ENCODE measurements around the gene FBXO31. TPM values are rescaled to one million over a fixed set of nuclear protein-coding genes. Genes with fewer than 3 reads are reported as not detected.

Gene FBXO31
- total and polyA plus RNA-seq, 2 of the 8 experiments (the other 6 are each of a cell fraction or from before 2014, with no cell fraction given), result 8.3 to 21.6 TPM

DNA sequence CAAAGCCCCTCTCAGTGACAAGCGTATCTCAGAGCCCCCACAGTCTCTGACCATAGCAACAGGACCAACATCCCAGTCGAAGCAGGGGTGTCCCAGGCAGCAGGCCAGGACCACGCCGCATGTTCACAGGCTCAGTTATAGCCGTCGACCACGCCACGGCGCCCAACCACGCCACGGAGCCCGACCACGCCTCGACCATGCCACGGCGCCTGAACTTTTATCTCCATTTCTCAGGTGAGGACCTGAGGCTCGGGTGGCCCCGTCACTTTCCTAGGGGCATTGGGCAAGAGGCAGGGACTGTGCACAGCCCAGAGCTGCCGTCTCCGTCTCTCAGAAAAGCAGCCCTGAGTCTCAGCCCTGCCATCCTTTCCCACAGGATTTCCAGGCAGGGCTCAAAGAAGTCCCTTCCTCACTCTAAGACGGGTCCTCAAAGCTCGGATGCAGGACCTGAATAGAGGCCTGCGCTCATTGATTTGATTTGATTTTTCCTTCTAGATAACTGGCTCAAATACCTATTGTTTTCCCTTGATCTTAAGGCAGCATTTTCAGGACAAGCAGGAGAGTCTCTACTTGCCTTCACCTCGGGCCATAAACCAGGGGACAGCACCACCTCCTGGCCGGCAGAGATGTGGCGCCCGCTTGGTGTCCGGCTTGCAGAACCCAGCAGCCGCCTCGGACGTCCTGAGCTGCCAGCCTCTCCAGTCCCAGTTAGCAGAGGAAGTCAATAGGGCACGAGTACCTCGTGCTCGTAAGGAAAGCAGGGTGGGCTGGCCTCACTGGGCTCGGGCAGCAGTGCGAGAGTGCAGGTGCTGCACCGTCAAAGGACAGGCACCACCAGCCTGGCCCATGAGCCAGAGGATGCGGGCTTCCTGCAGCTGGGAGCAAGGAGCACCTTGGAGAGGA, 105.1 kb downstream of the FBXO31 start:
- no peaks in the 10 kb centered on the region for H4K20me1 ChIP-seq (replicated peaks in 1 of 2; ENCODE audit: control insufficient read depth in 1 of 2, insufficient read depth in 2 of 2, low read length in 2 of 2)
- H3K79me2 ChIP-seq (ENCODE audit: control insufficient read depth in 1 of 2, insufficient read depth in 2 of 2, low read length in 2 of 2), result no peaks in the 10 kb centered on the region
- no peak overlapping the region for H3K4me3 ChIP-seq (ENCODE audit: extremely low read depth in 1 of 4, insufficient read depth in 2 of 4, low read depth in 3 of 4, low read length in 4 of 4)
- peak overlapping the region; percentile 73 for H4K8ac ChIP-seq (ENCODE audit: extremely low read depth, insufficient read depth, low read length)
- H4K91ac ChIP-seq (replicated peaks; ENCODE audit: insufficient read length, low read length), result no peak overlapping the region
- H3K9me3 ChIP-seq (ENCODE audit: insufficient read depth in 2 of 2, low read depth in 1 of 2, low read length in 1 of 2), result no peaks in the 10 kb centered on the region
- H4K5ac ChIP-seq (ENCODE audit: insufficient read length, low read depth, low read length), result no peak overlapping the region
- H3K27ac ChIP-seq (ENCODE audit: low read depth, low read length), result no peak overlapping the region
- H3K27me3 ChIP-seq (replicated peaks in 1 of 4; ENCODE audit: control insufficient read depth in 3 of 4, extremely low read depth in 1 of 4, insufficient read depth in 3 of 4, low read length in 3 of 4), result no peaks in the 10 kb centered on the region; a peak in 1 of 7 replicates
- no peak overlapping the region for H3K23ac ChIP-seq (ENCODE audit: insufficient read length)
- 54% methylated on average over 37 of the region's 38 CpGs; no CpG with 5 or more reads in 1 of the 2 experiments for WGBS, 2 experiments (ENCODE audit: extremely low coverage in 1 of 2, insufficient coverage in 1 of 2, insufficient read length in 1 of 2, insufficient replicate concordance in 2 of 2, low coverage in 1 of 2, low lambda C conversion rate in 2 of 2, missing lambda C conversion rate in 1 of 2)
- no peak overlapping the region for H2BK120ac ChIP-seq (replicated peaks; ENCODE audit: low read depth, low read length)
- no peak overlapping the region for H2BK20ac ChIP-seq (ENCODE audit: low read length)
- no peaks in the 10 kb centered on the region for H3K79me1 ChIP-seq (ENCODE audit: low read depth, low read length)
- H3K56ac ChIP-seq (replicated peaks; ENCODE audit: insufficient read length, low read depth, low read length), result no peak overlapping the region
- CTCF ChIA-PET (ENCODE audit: partially characterized antibody), result interaction anchor here (0.6 to 5.9 kb wide), 50 partner anchors 10 to 897 kb away, joined by 3 to 62 read pairs (median 4); no protein-coding TSS in a partner anchor
- H3K4me1 ChIP-seq (replicated peaks in 1 of 4; ENCODE audit: control insufficient read depth in 3 of 4, insufficient read depth in 4 of 4, low read length in 3 of 4), result no peaks in the 10 kb centered on the region
- no peak overlapping the region for H2BK15ac ChIP-seq (ENCODE audit: low read length)
- no peak overlapping the region for H3K4ac ChIP-seq (replicated peaks; ENCODE audit: insufficient read length, low read depth, low read length)
- no peak overlapping the region; the same call in 1 of the 2 replicates for H2BK12ac ChIP-seq (ENCODE audit: low read depth, low read length)
- DNase-seq (ENCODE audit: low read depth in 1 of 2, low spot score in 2 of 2) (peak; percentile 77 to 90), FAIRE-seq (no peak)
- H3K14ac ChIP-seq (ENCODE audit: insufficient read length), result no peak overlapping the region
- H2AK5ac ChIP-seq (ENCODE audit: low read depth, low read length), result no peak overlapping the region
- H3K36me3 ChIP-seq (ENCODE audit: control insufficient read depth in 2 of 4, insufficient read depth in 4 of 4, low read length in 3 of 4), result no peaks in the 10 kb centered on the region
- 0 out of 2 replicates have a peak overlapping the region, but pooled peaks have one; percentile 15 for H3K18ac ChIP-seq (ENCODE audit: extremely low read depth, low read length)
- no peak overlapping the region for H3K9ac ChIP-seq (replicated peaks in 1 of 4; ENCODE audit: extremely low read depth in 1 of 4, low read depth in 3 of 4, low read length in 3 of 4)
- POLR2A ChIA-PET (ENCODE audit: partially characterized antibody), result interaction anchor here (0.8 kb wide), 1 partner anchor 39 kb away, joined by 3 read pairs; the partner anchor contains the start of gene C16orf95
- peak overlapping the region in 1 of 2 experiments; percentile 49; a peak in 2 of 4 replicates for H3K4me2 ChIP-seq (ENCODE audit: insufficient read depth in 1 of 2, low read depth in 2 of 2, low read length in 2 of 2)
- no peak overlapping the region for H2BK5ac ChIP-seq (ENCODE audit: low read depth, low read length)
- no peaks in the 10 kb centered on the region for H3K23me2 ChIP-seq (ENCODE audit: low read depth, low read length)
- H2AFZ ChIP-seq (ENCODE audit: low read length), result peak overlapping the region; percentile 84; the same call in 1 of the 2 replicates
- TF ChIP-seq, protein P1, sequence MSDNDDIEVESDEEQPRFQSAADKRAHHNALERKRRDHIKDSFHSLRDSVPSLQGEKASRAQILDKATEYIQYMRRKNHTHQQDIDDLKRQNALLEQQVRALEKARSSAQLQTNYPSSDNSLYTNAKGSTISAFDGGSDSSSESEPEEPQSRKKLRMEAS (IDR thresholded peaks at IDR 0.05), result peak; percentile 81
- TF ChIP-seq MAFK (IDR thresholded peaks at IDR 0.05; ENCODE audit: low read depth, low read length) (no peak), CHD1 (IDR thresholded peaks at IDR 0.05; ENCODE audit: low read depth, low read length) (no peak)

Measured in H1 (cell line).